ENCODE results near the gene CLIC1. TPM values are rescaled to one million over a fixed set of nuclear protein-coding genes. Genes with fewer than 3 reads are reported as not detected.

Gene CLIC1
- total and polyA plus RNA-seq, 2 experiments from 2014 or later, result 576 to 784 TPM

- H3K9me2 ChIP-seq (ENCODE audit: insufficient read depth), result no peaks in the 10 kb centered on the region
- peak; percentile 91 for DNase-seq
- in situ Hi-C loops (cut with MboI), result no loop called here
- H4K20me1 ChIP-seq (ENCODE audit: insufficient read depth), result no peaks in the 10 kb centered on the region
- no peaks in the 10 kb centered on the region for H3K36me3 ChIP-seq (ENCODE audit: low read depth)
- no peaks in the 10 kb centered on the region for H3K9me3 ChIP-seq (ENCODE audit: low read depth)
- peak overlapping the region; percentile 47 for H3K27ac ChIP-seq
- no peaks in the 10 kb centered on the region for H3K79me2 ChIP-seq (ENCODE audit: insufficient read depth)
- 30 to 38% methylated on average over 8 of the region's 8 CpGs for WGBS, 2 experiments (ENCODE audit: low coverage in 1 of 2, low lambda C conversion rate in 2 of 2, missing lambda C conversion rate in 2 of 2)
- TF ChIP-seq EZH2 (IDR thresholded peaks at IDR 0.05; ENCODE audit: insufficient read depth, poor library complexity, severe bottlenecking) (no peak), EZH2phosphoT487 (IDR thresholded peaks at IDR 0.05; ENCODE audit: insufficient read depth, low read depth) (no peak)
- H3K9ac ChIP-seq, result peak overlapping the region; percentile 14; the same call in 1 of the 2 replicates
- H3K27me3 ChIP-seq (replicated peaks; ENCODE audit: insufficient read depth), result no peaks in the 10 kb centered on the region
- H3K4me3 ChIP-seq, result no peak overlapping the region
- H3K4me2 ChIP-seq (ENCODE audit: unreplicated experiment), result peak overlapping the region; percentile 26
- no peak overlapping the region for H2AFZ ChIP-seq
- H3F3A ChIP-seq (ENCODE audit: insufficient read depth), result peaks cover 13% of the 10 kb centered on the region
- peaks cover 10% of the 10 kb centered on the region for H3K4me1 ChIP-seq (ENCODE audit: insufficient read depth)
Observed at GRCh38 chr6:31752739-31753319, 16.5 kb upstream of the CLIC1 start.

- no peaks in the 10 kb centered on the region for H3K9me3 ChIP-seq (ENCODE audit: low read depth)
- no peaks in the 10 kb centered on the region for H3K9me2 ChIP-seq (ENCODE audit: insufficient read depth)
- no peaks in the 10 kb centered on the region for H3K27me3 ChIP-seq (replicated peaks; ENCODE audit: insufficient read depth)
- H3F3A ChIP-seq (ENCODE audit: insufficient read depth), result peaks cover 13% of the 10 kb centered on the region
- peaks cover 10% of the 10 kb centered on the region for H3K4me1 ChIP-seq (ENCODE audit: insufficient read depth)
- H3K9ac ChIP-seq, result no peak overlapping the region
- H3K79me2 ChIP-seq (ENCODE audit: insufficient read depth), result no peaks in the 10 kb centered on the region
- no peak overlapping the region for H3K27ac ChIP-seq
- in situ Hi-C loops (cut with MboI), result no loop called here
- DNase-seq, result no peak
- no peaks in the 10 kb centered on the region for H4K20me1 ChIP-seq (ENCODE audit: insufficient read depth)
- H2AFZ ChIP-seq, result no peak overlapping the region
- 94 to 95% methylated on average over 7 of the region's 7 CpGs for WGBS, 2 experiments (ENCODE audit: low coverage in 1 of 2, low lambda C conversion rate in 2 of 2, missing lambda C conversion rate in 2 of 2)
- H3K4me3 ChIP-seq, result no peak overlapping the region
- no peaks in the 10 kb centered on the region for H3K36me3 ChIP-seq (ENCODE audit: low read depth)
- no peak overlapping the region for H3K4me2 ChIP-seq (ENCODE audit: unreplicated experiment)
- TF ChIP-seq EZH2phosphoT487 (IDR thresholded peaks at IDR 0.05; ENCODE audit: insufficient read depth, low read depth) (no peak), EZH2 (IDR thresholded peaks at IDR 0.05; ENCODE audit: insufficient read depth, poor library complexity, severe bottlenecking) (no peak)
Observed at GRCh38 chr6:31750411-31751022, 14.2 kb upstream of the CLIC1 start.

GRCh38 chr6:31749301-31750036 is 13.1 kb upstream of the CLIC1 start:
- Histone ChIP-seq H3K9ac (no peak overlapping the region), H4K20me1 (ENCODE audit: insufficient read depth) (no peaks in the 10 kb centered on the region), H3F3A (ENCODE audit: insufficient read depth) (peaks cover 13% of the 10 kb centered on the region), H3K36me3 (ENCODE audit: low read depth) (no peaks in the 10 kb centered on the region), H3K4me1 (ENCODE audit: insufficient read depth) (peaks cover 10% of the 10 kb centered on the region), H3K27ac (no peak overlapping the region), H3K4me2 (ENCODE audit: unreplicated experiment) (no peak overlapping the region), H3K79me2 (ENCODE audit: insufficient read depth) (no peaks in the 10 kb centered on the region), H3K9me2 (ENCODE audit: insufficient read depth) (no peaks in the 10 kb centered on the region), H2AFZ (no peak overlapping the region), H3K9me3 (ENCODE audit: low read depth) (no peaks in the 10 kb centered on the region), H3K4me3 (no peak overlapping the region), H3K27me3 (replicated peaks; ENCODE audit: insufficient read depth) (no peaks in the 10 kb centered on the region)
- WGBS, 2 experiments (ENCODE audit: low coverage in 1 of 2, low lambda C conversion rate in 2 of 2, missing lambda C conversion rate in 2 of 2), result 93% methylated on average over 8 of the region's 8 CpGs
- TF ChIP-seq EZH2 (IDR thresholded peaks at IDR 0.05; ENCODE audit: insufficient read depth, poor library complexity, severe bottlenecking) (no peak), EZH2phosphoT487 (IDR thresholded peaks at IDR 0.05; ENCODE audit: insufficient read depth, low read depth) (no peak)
- DNase-seq, result no peak
- in situ Hi-C loops (cut with MboI), result no loop called here

- no peaks in the 10 kb centered on the region for H3K36me3 ChIP-seq (ENCODE audit: low read depth)
- no peaks in the 10 kb centered on the region for H4K20me1 ChIP-seq (ENCODE audit: insufficient read depth)
- no peaks in the 10 kb centered on the region for H3K27me3 ChIP-seq (replicated peaks; ENCODE audit: insufficient read depth)
- H3K27ac ChIP-seq, result no peak overlapping the region
- no peak overlapping the region for H3K4me2 ChIP-seq (ENCODE audit: unreplicated experiment)
- H3K4me1 ChIP-seq (ENCODE audit: insufficient read depth), result peaks cover 4% of the 10 kb centered on the region
- H3K4me3 ChIP-seq, result no peak overlapping the region
- H2AFZ ChIP-seq, result no peak overlapping the region
- TF ChIP-seq EZH2phosphoT487 (IDR thresholded peaks at IDR 0.05; ENCODE audit: insufficient read depth, low read depth) (no peak), EZH2 (IDR thresholded peaks at IDR 0.05; ENCODE audit: insufficient read depth, poor library complexity, severe bottlenecking) (no peak)
- H3K9me2 ChIP-seq (ENCODE audit: insufficient read depth), result no peaks in the 10 kb centered on the region
- WGBS, 2 experiments (ENCODE audit: low coverage in 1 of 2, low lambda C conversion rate in 2 of 2, missing lambda C conversion rate in 2 of 2), result 56 to 90% methylated on average over 1 of the region's 1 CpG
- in situ Hi-C loops (cut with MboI), result no loop called here
- H3K79me2 ChIP-seq (ENCODE audit: insufficient read depth), result no peaks in the 10 kb centered on the region
- H3F3A ChIP-seq (ENCODE audit: insufficient read depth), result 0 out of 2 replicates have a peak, but pooled peaks cover under 1% of the 10 kb centered on the region
- no peak for DNase-seq
- H3K9ac ChIP-seq, result no peak overlapping the region
- no peaks in the 10 kb centered on the region for H3K9me3 ChIP-seq (ENCODE audit: low read depth)
Observed at GRCh38 chr6:31744422-31744821, 8.1 kb upstream of the CLIC1 start.
